ENCODE data around the gene LSP1. TPM values are rescaled to one million over a fixed set of nuclear protein-coding genes. Genes with fewer than 3 reads are reported as not detected.
A peak's percentile ranks its signal among the peaks of the same experiment; 100 is the strongest.

The LSP1 gene
- total and polyA plus RNA-seq, 2 of the 13 experiments (the other 11 are each of a cell fraction or from before 2014, with no cell fraction given), result 0.59 to 1.00 TPM

DNA sequence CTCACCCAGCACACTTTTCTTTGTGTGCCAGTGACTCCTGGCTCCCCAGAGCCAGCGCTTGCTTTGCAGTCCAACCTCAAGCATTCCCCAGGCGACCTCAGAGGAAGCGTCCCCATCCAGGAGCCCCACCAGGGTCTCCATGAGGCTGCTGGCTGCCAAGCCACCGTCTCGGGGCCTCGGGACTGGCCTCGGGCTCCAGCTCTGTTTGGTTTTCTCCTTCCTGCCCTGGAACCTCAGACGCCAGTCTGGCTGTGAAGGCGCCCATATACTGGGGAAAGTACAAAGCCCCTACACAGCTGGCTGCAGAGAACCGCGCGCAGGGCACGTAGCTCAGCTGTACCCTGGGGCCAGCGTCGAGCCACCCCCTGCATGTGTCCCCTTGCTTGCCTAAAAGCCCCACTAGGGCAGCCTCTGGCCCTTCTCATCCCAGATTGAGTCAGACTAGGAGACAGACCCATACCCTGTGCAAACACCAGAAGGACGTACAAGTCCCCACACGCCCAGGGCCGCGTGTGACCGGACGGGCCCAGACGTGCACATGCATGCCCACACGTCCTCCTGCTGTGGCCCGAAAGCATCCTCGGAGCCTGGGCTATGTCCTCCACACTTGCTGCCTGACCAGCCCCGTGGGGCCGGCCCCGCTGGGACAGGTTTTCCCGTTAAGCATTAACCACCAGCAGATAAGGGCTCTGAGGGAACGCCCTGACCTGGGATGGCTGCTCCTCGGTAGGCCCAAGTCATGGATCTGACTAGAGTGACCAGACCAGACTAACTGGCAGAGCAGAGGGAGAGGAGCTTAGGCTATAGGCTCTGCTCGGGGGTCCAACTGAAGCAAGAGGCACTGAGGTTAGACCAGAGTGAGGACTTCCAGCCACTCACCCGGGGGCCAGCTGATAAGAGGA, 22.3 kb upstream of the LSP1 start (continued):
- TF ChIP-seq ZFP36 (IDR thresholded peaks at IDR 0.05; ENCODE audit: borderline replicate concordance, low read depth, low read length, partially characterized antibody) (no peak), ZNF17 (CRISPR knock-in tag; IDR thresholded peaks at IDR 0.05) (no peak), ZNF556 (CRISPR knock-in tag; IDR thresholded peaks at IDR 0.05; ENCODE audit: borderline replicate concordance) (no peak), SALL1 (CRISPR knock-in tag; IDR thresholded peaks at IDR 0.05) (peak; percentile 92), KLF11 (CRISPR knock-in tag; IDR thresholded peaks at IDR 0.05) (peak; percentile 87), GTF3A (CRISPR knock-in tag; conservative IDR thresholded peaks at IDR 0.05) (no peak), JDP2 (CRISPR knock-in tag; IDR thresholded peaks at IDR 0.05; ENCODE audit: borderline replicate concordance) (no peak; the same call in 1 of the 2 replicates), ZFP36L1 (CRISPR knock-in tag; IDR thresholded peaks at IDR 0.05) (peak; percentile 85), THYN1 (CRISPR knock-in tag; IDR thresholded peaks at IDR 0.05; ENCODE audit: borderline replicate concordance, low read depth) (no peak), CHCHD3 (CRISPR knock-in tag; IDR thresholded peaks at IDR 0.05) (0 out of 2 replicates have a peak, but pooled peaks have one; percentile 52), TCF12 (IDR thresholded peaks at IDR 0.05) (no peak), TCF12 (CRISPR knock-in tag; IDR thresholded peaks at IDR 0.05) (0 out of 2 replicates have a peak, but pooled peaks have one; percentile 40), GABPA (IDR thresholded peaks at IDR 0.05; ENCODE audit: low read depth, low read length) (no peak), GABPA (CRISPR knock-in tag; IDR thresholded peaks at IDR 0.05; ENCODE audit: low read depth) (no peak), ZNF138 (CRISPR knock-in tag; IDR thresholded peaks at IDR 0.05; ENCODE audit: low read depth) (no peak), RNF2 (conservative IDR thresholded peaks at IDR 0.05; ENCODE audit: low read depth) (peak; percentile 79; the same call in 1 of the 2 replicates), MIER3 (CRISPR knock-in tag; IDR thresholded peaks at IDR 0.05; ENCODE audit: borderline replicate concordance) (peak; percentile 43; the same call in 1 of the 2 replicates), ZBTB20 (CRISPR knock-in tag; IDR thresholded peaks at IDR 0.05; ENCODE audit: borderline replicate concordance, low read depth) (no peak), PRMT3 (CRISPR knock-in tag; IDR thresholded peaks at IDR 0.05; ENCODE audit: borderline replicate concordance, low read depth) (peak; percentile 51; the same call in 1 of the 2 replicates), NR2C2 (CRISPR knock-in tag; IDR thresholded peaks at IDR 0.05; ENCODE audit: borderline replicate concordance) (no peak), ZC3H13 (CRISPR knock-in tag; IDR thresholded peaks at IDR 0.05) (peak; percentile 67), ZNF768 (CRISPR knock-in tag; IDR thresholded peaks at IDR 0.05) (peak; percentile 46; the same call in 1 of the 2 replicates), ZNF484 (CRISPR knock-in tag; IDR thresholded peaks at IDR 0.05; ENCODE audit: borderline replicate concordance, low read depth) (no peak), SAP130 (CRISPR knock-in tag; IDR thresholded peaks at IDR 0.05; ENCODE audit: low read depth) (peak; percentile 69), NR0B2 (CRISPR knock-in tag; IDR thresholded peaks at IDR 0.05) (no peak), ZNF264 (CRISPR knock-in tag; IDR thresholded peaks at IDR 0.05) (no peak; the same call in 1 of the 2 replicates), MXD4 (CRISPR knock-in tag; IDR thresholded peaks at IDR 0.05) (peak; percentile 74; the same call in 1 of the 2 replicates), PBX2 (CRISPR knock-in tag; IDR thresholded peaks at IDR 0.05) (no peak)
- TF ChIP-seq, protein P1, sequence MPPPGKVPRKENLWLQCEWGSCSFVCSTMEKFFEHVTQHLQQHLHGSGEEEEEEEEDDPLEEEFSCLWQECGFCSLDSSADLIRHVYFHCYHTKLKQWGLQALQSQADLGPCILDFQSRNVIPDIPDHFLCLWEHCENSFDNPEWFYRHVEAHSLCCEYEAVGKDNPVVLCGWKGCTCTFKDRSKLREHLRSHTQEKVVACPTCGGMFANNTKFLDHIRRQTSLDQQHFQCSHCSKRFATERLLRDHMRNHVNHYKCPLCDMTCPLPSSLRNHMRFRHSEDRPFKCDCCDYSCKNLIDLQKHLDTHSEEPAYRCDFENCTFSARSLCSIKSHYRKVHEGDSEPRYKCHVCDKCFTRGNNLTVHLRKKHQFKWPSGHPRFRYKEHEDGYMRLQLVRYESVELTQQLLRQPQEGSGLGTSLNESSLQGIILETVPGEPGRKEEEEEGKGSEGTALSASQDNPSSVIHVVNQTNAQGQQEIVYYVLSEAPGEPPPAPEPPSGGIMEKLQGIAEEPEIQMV (CRISPR knock-in tag; IDR thresholded peaks at IDR 0.05; ENCODE audit: low read depth), result no peak

All from HepG2 (cell line).